ENCODE measurements around the gene HTR1D. TPM values are rescaled to one million over a fixed set of nuclear protein-coding genes. Genes with fewer than 3 reads are reported as not detected.

HTR1D gene
- total and polyA plus RNA-seq, 2 donors (not counting 3 experiments of a cell fraction or from before 2014, with no cell fraction given), result 1.5 to 1.9 TPM

DNA sequence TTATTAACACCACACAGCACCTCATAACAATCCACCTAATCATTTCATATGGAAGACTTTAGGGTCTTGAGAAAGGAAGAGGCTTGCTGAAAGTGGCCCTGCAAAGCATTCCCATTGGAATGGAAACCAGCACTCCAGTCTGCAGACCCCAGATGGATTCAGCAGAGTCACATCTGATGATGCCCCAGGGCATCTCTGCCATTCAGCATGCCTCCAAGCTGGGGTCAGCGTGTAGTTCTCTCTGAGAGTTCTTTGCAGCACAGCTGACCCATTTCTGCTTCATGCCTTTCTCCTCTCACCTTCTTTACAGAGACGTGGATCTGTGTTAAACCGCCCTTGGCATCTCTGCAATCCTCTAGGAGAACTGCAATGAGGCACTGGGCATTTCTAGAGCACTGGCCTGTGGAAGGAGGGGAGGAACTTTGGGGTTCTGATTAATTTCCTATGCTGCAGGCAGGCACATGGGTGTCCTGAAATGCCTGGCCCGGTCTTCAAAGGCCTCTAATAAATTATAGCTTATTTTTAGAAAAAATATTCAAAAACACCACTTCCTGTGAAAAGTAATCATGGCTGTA, 46.0 kb downstream of the HTR1D start:
- Histone ChIP-seq H3K9ac (replicated peaks; ENCODE audit: extremely low read depth, insufficient read depth, low read length) (no peak overlapping the region), H3K27ac (ENCODE audit: insufficient read depth, low read depth, low read length) (no peak overlapping the region), H3K4me1 (ENCODE audit: control insufficient read depth, extremely low read depth, insufficient read depth, low read length) (peaks cover 23% of the 10 kb centered on the region), H3K79me2 (ENCODE audit: control insufficient read depth, insufficient read depth, low read length) (peaks cover 20% of the 10 kb centered on the region), H3K36me3 (ENCODE audit: control insufficient read depth in 2 of 2, extremely low read depth in 1 of 2, insufficient read depth in 2 of 2, low read length in 2 of 2) (no peaks in the 10 kb centered on the region), H3K9me1 (replicated peaks; ENCODE audit: control insufficient read depth, extremely low read depth, insufficient read depth, low read length) (no peaks in the 10 kb centered on the region), H4K20me1 (replicated peaks; ENCODE audit: control insufficient read depth, extremely low read depth, insufficient read depth, low read length) (peaks cover 2% of the 10 kb centered on the region), H3K9me3 (replicated peaks; ENCODE audit: control insufficient read depth, insufficient read depth, low read length) (no peaks in the 10 kb centered on the region), H3K4me2 (ENCODE audit: insufficient read depth, low read length) (no peak overlapping the region), H2AFZ (ENCODE audit: low read depth, low read length) (no peak overlapping the region), H3K27me3 (ENCODE audit: control insufficient read depth in 2 of 2, insufficient read depth in 2 of 2, low read length in 2 of 2) (no peaks in the 10 kb centered on the region), H3K4me3 (replicated peaks in 1 of 3; ENCODE audit: insufficient read depth in 1 of 3, low read depth in 1 of 3, low read length in 3 of 3) (no peak overlapping the region)
- TF ChIP-seq, protein P1, sequence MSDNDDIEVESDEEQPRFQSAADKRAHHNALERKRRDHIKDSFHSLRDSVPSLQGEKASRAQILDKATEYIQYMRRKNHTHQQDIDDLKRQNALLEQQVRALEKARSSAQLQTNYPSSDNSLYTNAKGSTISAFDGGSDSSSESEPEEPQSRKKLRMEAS (IDR thresholded peaks at IDR 0.05; ENCODE audit: insufficient read depth, insufficient read length), result no peak
- TF ChIP-seq MYC (IDR thresholded peaks at IDR 0.05; ENCODE audit: low read depth, low read length), result no peak
- no TSS peak for BruUV-seq (replicated peaks)
- dilution Hi-C loops (cut with MboI; ENCODE audit: extremely low pct_ligation_motif_present, low sequenced_read_pairs) (no loop called here), intact Hi-C loops (cut with micrococcal nuclease) (no loop called here)
- DNase-seq (ENCODE audit: low read depth, low spot score) (no peak), FAIRE-seq (peak; percentile 47)
- POLR2A ChIA-PET, result no interaction called here
- CTCF ChIA-PET, result interaction anchor here (1.0 to 13.1 kb wide), 3 partner anchors 8 to 68 kb away, joined by 3 to 129 read pairs (median 34); no protein-coding TSS in a partner anchor

DNA sequence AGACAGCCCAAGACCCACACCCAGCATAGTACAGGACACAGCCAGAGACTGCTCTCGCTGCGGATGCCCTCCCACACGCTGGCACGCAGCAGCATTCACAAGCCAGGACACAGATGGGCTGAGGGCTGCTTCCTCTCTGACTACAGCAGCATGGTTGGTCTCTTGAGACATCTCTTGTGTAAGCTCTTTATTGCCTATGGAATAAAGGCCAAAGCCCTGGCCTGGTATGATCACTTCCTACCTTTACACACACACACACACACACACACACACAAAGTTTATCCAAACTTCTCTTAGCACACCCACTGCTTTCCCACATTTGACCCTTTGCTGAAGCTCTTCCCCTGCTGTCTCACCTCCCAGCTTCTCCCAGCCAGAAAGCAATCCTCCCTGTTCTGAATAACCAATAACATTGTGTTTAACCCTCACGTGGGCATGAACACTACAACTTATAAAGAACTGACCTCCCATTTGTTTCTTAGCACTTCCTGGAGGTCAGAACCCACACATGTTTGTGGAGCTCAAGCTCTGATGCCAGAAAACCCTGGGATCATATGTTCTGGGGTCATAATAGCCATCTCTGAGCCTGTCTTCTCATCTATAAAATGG, 47.5 kb downstream of the HTR1D start:
- dilution Hi-C loops (cut with MboI; ENCODE audit: extremely low pct_ligation_motif_present, low sequenced_read_pairs), result no loop called here
- Histone ChIP-seq H3K9me1 (replicated peaks; ENCODE audit: control insufficient read depth, extremely low read depth, insufficient read depth, low read length) (no peaks in the 10 kb centered on the region), H3K9ac (replicated peaks; ENCODE audit: extremely low read depth, insufficient read depth, low read length) (peak overlapping the region; percentile 92), H3K27ac (ENCODE audit: insufficient read depth, low read depth, low read length) (peak overlapping the region; percentile 77), H3K36me3 (ENCODE audit: control insufficient read depth in 2 of 2, extremely low read depth in 1 of 2, insufficient read depth in 2 of 2, low read length in 2 of 2) (no peaks in the 10 kb centered on the region), H3K4me1 (ENCODE audit: control insufficient read depth, extremely low read depth, insufficient read depth, low read length) (peaks cover 31% of the 10 kb centered on the region), H4K20me1 (replicated peaks; ENCODE audit: control insufficient read depth, extremely low read depth, insufficient read depth, low read length) (peaks cover 11% of the 10 kb centered on the region), H3K27me3 (ENCODE audit: control insufficient read depth in 2 of 2, insufficient read depth in 2 of 2, low read length in 2 of 2) (no peaks in the 10 kb centered on the region), H3K9me3 (replicated peaks; ENCODE audit: control insufficient read depth, insufficient read depth, low read length) (no peaks in the 10 kb centered on the region), H3K79me2 (ENCODE audit: control insufficient read depth, insufficient read depth, low read length) (peaks cover 35% of the 10 kb centered on the region), H3K4me3 (replicated peaks in 1 of 3; ENCODE audit: insufficient read depth in 1 of 3, low read depth in 1 of 3, low read length in 3 of 3) (peak overlapping the region in 1 of 3 experiments; percentile 73), H3K4me2 (ENCODE audit: insufficient read depth, low read length) (peak overlapping the region; percentile 57), H2AFZ (ENCODE audit: low read depth, low read length) (peak overlapping the region; percentile 29)
- CTCF ChIA-PET, result interaction anchor here (0.5 to 13.1 kb wide), 5 partner anchors 9 to 108 kb away, joined by 3 to 129 read pairs (median 34); no protein-coding TSS in a partner anchor
- peak; percentile 91 for DNase-seq (ENCODE audit: low read depth, low spot score)
- peak; percentile 96 for FAIRE-seq
- no TSS peak for BruUV-seq (replicated peaks)
- POLR2A ChIA-PET, result interaction anchor here (0.9 to 3.6 kb wide), 4 partner anchors 10 to 58 kb away, joined by 3 to 12 read pairs (median 4); no protein-coding TSS in a partner anchor
- TF ChIP-seq EZH2 (IDR thresholded peaks at IDR 0.05; ENCODE audit: borderline replicate concordance, low read depth, low read length, severe bottlenecking) (no peak), POLR2AphosphoS5 (IDR thresholded peaks at IDR 0.05; ENCODE audit: insufficient read depth, low read depth, low read length) (no peak), POLR2A (IDR thresholded peaks at IDR 0.05; ENCODE audit: low read depth, low read length) (peak; percentile 38)
- TF ChIP-seq, protein P1 (IDR thresholded peaks at IDR 0.05; ENCODE audit: insufficient read depth, insufficient read length), result peak; percentile 87
- intact Hi-C loops (cut with micrococcal nuclease), result loop anchor here (2.0 kb wide), 1 partner anchor 37 kb away; no protein-coding TSS in a partner anchor

All from endothelial cell of umbilical vein (primary cell).